Naive B cell (primary cell): ENCODE measurements around the gene KIF21B. TPM values are rescaled to one million over a fixed set of nuclear protein-coding genes. Genes with fewer than 3 reads are reported as not detected.
A peak's percentile ranks its signal among the peaks of the same experiment; 100 is the strongest.

Experiments used
- ATAC-seq, 2 donors: fragments of 150-1000 bp; cut with Tn5 transposase; 2 replicates each; pipeline ENCODE4 v1.10.0; 2021; ENCODE audit warnings: low read depth in 2 of 2, mild to moderate bottlenecking in 2 of 2, moderate library complexity in 2 of 2
- DNase-seq: peaks from one replicate; pipeline ENCODE4 v3.0.0; 2022
- H3K27ac Mint-ChIP-seq, 6 donors: one replicate each; pipeline ENCODE4 v1.8.0; 2020 to 2022; ENCODE audit warnings: mild to moderate bottlenecking in 6 of 6, mixed read lengths in 6 of 6, moderate library complexity in 5 of 6, inconsistent platforms in 2 of 6
- H3K27me3 Mint-ChIP-seq, 3 donors: one replicate each; pipeline ENCODE4 v1.8.0; 2021 to 2022; ENCODE audit warnings: mixed read lengths in 3 of 3, mild to moderate bottlenecking in 1 of 3
- H3K36me3 Mint-ChIP-seq, 2 donors: one replicate each; pipeline ENCODE4 v1.8.0; 2020 to 2022; ENCODE audit warnings: mixed read lengths in 2 of 2, inconsistent platforms in 1 of 2, mild to moderate bottlenecking in 1 of 2
- H3K4me1 Mint-ChIP-seq, 3 donors: one replicate each; pipeline ENCODE4 v1.8.0; 2020 to 2022; ENCODE audit warnings: mixed read lengths in 3 of 3, inconsistent platforms in 1 of 3, mild to moderate bottlenecking in 1 of 3, moderate library complexity in 1 of 3
- H3K4me3 Mint-ChIP-seq, 8 donors: one replicate each; pipeline ENCODE4 v1.8.0; 2020 to 2022; ENCODE audit warnings: mild to moderate bottlenecking in 8 of 8, mixed read lengths in 8 of 8, moderate library complexity in 8 of 8, inconsistent platforms in 2 of 8
- H3K9me3 Mint-ChIP-seq, 7 donors: one replicate each; pipeline ENCODE4 v1.8.0; 2020 to 2022; ENCODE audit warnings: mixed read lengths in 7 of 7, mild to moderate bottlenecking in 5 of 7, inconsistent platforms in 2 of 7, moderate library complexity in 1 of 7
- polyA plus RNA-seq, 6 donors: library from polyadenylated mRNA; unstranded; fragments of 300-500 nt; fragmentation: Illumina TruSeq; gene quantifications; one replicate each; pipeline ENCODE4 v1.2.3, GENCODE V29; 2021; ENCODE audit warnings: low read depth in 6 of 6

KIF21B gene
- polyA plus RNA-seq, 6 donors from 2014 or later, result 1.6 to 6.7 (median 2.5) TPM

DNA sequence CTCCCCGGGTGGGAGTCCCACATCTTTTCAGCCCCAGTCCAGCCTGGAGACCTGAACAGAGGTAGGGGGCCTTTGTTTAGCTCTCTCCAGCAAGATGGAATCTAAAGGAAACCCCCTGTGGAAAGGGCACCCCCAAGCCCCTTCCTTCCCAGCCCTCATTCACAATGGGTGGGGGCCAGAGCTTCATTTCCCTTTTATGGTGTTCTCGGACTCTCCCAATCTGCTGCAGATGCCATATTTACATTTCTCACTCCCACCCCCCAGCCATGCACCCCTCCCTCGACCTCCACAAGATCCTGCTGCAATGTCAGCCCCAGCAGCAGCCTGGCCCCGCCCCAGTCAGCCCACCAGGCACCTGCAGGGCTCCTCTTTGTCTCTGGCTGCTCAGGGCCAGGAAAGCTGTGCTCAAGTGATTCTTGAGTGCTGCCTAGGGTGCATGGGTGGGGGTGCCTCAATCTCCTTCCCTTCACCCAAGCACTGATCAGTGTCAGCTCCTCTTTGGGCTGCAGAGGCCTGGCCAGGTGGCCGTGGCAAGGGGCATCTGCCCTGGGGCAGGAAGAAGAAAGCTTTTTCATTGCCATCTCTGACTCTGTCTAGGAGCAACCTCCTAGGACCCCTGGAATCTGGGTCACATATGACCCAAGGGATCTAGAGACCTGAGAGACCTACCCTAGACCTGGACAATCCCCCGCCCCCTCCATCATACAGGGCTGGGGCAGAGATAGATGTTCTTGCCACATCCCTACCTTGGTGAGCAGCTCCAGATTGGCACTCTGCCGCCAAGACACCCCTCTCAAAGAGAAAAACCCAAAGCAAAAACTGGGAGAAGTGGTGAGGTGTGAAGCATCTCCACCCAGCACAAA lies 1.7 kb downstream of the KIF21B start:
- no peaks in the 10 kb centered on the region for H3K9me3 Mint-ChIP-seq
- no peaks in the 10 kb centered on the region for H3K36me3 Mint-ChIP-seq
- no peaks in the 10 kb centered on the region for H3K27me3 Mint-ChIP-seq
- ATAC-seq, result no peak
- no peak for DNase-seq
- H3K4me3 Mint-ChIP-seq, result peak overlapping the region; percentile 88 to 94 (median 92)
- peak overlapping the region; percentile 66 to 98 (median 96) for H3K27ac Mint-ChIP-seq
- peaks cover 70 to 91% (median 78%) of the 10 kb centered on the region in 3 donors for H3K4me1 Mint-ChIP-seq

DNA sequence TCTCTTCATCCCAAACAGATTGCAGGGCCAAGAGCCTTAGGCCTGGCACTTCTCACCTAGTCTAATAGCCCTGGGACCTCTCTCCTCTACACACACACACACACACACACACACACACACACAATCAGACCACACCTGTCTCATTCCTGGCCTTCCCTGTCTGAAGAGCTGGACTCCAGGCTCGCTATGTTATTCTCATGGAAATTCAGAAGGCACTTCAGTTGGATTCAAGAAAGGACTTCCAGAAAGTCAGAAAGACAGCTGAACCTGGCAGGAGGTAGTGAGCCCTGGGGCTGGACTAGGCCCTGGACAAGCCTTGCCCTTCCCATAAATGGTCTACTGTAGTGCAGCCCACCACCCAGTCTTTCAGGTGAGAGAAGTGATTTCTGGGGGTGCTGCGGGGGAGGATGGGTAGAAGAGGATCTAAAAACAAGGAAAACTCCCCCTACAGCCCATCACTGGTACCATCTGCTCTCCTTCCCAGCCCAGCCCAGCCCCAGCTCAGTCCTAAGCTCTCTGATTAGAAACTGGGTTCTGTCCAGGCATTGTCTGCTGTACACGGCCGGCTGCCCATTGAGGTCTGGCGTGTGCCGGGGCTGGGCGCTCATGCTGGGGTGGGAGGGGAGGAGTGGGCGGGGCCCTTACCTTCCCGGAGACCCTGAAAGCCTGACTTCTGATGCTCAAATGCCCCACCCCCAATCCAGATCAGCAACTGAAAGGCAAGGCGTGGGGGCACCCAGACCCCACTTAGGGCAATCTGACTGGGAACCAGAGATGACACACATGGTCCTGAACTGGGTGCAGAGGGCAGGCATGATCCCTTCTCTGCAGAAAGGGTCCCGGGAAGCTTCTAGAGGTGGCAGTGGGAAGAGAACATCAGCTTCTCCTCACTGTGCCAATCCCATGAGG lies 2.5 kb downstream of the KIF21B start:
- no peaks in the 10 kb centered on the region for H3K27me3 Mint-ChIP-seq
- H3K9me3 Mint-ChIP-seq, result no peaks in the 10 kb centered on the region
- H3K4me3 Mint-ChIP-seq, result peak overlapping the region; percentile 84 to 94 (median 92)
- no peaks in the 10 kb centered on the region for H3K36me3 Mint-ChIP-seq
- ATAC-seq, result no peak
- H3K4me1 Mint-ChIP-seq, result peaks cover 65 to 91% (median 77%) of the 10 kb centered on the region in 3 donors
- H3K27ac Mint-ChIP-seq, result peak overlapping the region; percentile 95 to 98 (median 97)
- DNase-seq, result no peak

DNA sequence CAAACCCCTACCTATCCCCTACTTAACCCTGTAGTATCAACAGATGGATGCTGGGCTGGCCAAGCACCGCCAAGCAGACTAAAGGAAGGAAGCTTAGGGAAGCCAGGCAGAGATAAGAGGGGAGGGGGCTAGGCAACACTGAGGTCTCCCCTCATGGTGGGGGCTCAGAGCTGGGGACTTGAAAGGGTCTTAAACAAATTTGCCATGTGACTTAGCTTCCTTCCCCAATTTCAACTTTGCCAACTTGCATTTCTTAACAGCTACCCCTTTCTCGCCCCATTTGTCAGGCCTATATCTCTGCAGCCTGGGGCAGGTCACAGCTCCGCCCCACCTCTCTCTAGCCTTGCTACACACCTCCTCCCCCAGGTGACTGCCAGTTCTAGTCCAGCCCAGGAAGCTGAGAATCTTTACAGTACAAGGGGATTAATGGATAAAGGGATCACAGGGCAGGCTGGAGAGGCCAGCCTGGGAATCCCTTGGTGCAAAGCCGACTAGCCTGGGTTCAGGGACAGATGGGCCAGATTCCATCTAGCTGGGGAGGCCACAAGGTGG lies 3.4 kb downstream of the KIF21B start:
- H3K4me1 Mint-ChIP-seq, result peaks cover 67 to 91% (median 78%) of the 10 kb centered on the region in 3 donors

DNA sequence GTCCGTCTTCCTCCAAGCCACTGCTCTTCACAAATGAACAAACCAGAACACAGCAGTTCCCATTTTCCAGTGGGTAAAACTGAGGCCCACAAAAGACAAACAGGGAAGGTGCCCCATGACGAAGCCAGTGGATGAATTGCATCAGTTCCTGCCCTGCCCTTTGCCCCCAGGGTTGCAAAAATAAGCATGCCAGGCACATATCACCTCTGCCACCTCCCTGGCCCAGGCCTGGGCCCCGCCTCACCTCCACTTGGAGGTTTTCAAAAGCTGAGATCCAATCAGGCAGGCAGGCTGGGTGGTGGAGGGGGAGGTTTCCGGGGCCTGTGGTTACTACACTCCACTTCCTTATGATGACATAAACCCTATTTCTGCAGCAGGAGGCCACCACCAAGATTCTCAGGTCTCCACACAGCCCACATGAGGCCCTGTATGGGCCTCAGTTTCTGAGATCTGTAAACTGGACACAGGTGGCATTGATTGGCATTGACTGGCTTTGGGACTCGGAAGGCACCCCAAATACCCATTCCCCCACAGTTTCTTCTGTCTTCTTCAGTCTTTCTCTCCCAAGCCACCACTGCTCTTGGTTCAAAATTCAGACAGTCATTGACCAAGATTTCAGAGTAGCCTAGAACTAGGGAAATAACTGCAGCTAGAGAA lies 4.1 kb downstream of the KIF21B start:
- DNase-seq, result peak; percentile 88
- Mint-ChIP-seq H3K27ac (peak overlapping the region; percentile 94 to 98 (median 97)), H3K36me3 (no peaks in the 10 kb centered on the region), H3K4me3 (peak overlapping the region; percentile 80 to 94 (median 90)), H3K4me1 (peaks cover 72 to 87% (median 82%) of the 10 kb centered on the region in 3 donors), H3K27me3 (no peaks in the 10 kb centered on the region), H3K9me3 (no peaks in the 10 kb centered on the region)
- ATAC-seq, result peak; percentile 71 to 73

More for the DNA sequence above, 3.4 kb downstream of the KIF21B start:
- no peaks in the 10 kb centered on the region for H3K9me3 Mint-ChIP-seq
- H3K36me3 Mint-ChIP-seq, result no peaks in the 10 kb centered on the region
- DNase-seq (peak; percentile 39), ATAC-seq (peak; percentile 6 to 16)
- H3K4me3 Mint-ChIP-seq, result peak overlapping the region; percentile 77 to 94 (median 90)
- no peaks in the 10 kb centered on the region for H3K27me3 Mint-ChIP-seq
- peak overlapping the region; percentile 94 to 98 (median 97) for H3K27ac Mint-ChIP-seq

DNA sequence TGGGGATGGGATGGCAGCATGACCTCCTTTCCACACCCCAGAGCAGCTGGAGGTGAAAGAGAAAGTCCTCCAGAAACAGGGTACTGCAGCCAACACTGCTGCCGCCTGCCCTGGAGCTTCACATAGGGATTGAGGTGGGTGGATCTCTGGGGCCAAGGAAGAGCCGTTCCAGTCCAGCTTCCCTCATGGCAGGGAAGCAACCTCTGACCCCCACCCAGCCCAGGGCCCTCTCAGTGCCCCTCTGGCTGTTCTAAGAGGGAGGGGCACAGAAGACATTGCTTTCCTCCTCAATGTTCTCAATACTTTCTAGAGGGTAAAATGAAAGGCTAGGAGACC lies 5.7 kb downstream of the KIF21B start:
- peaks cover 79 to 88% (median 87%) of the 10 kb centered on the region in 3 donors for H3K4me1 Mint-ChIP-seq
- H3K27me3 Mint-ChIP-seq, result no peaks in the 10 kb centered on the region
- ATAC-seq (no peak), DNase-seq (no peak)
- peak overlapping the region in 5 of 6 donors; percentile 39 to 95 (median 71) for H3K27ac Mint-ChIP-seq
- peak overlapping the region in 5 of 8 donors; percentile 15 to 67 (median 49) for H3K4me3 Mint-ChIP-seq
- no peaks in the 10 kb centered on the region for H3K9me3 Mint-ChIP-seq
- no peaks in the 10 kb centered on the region for H3K36me3 Mint-ChIP-seq

- H3K27ac Mint-ChIP-seq, result peak overlapping the region in 5 of 6 donors; percentile 50 to 95 (median 71)
- H3K9me3 Mint-ChIP-seq, result no peaks in the 10 kb centered on the region
- H3K27me3 Mint-ChIP-seq, result no peaks in the 10 kb centered on the region
- no peaks in the 10 kb centered on the region for H3K36me3 Mint-ChIP-seq
- peaks cover 76 to 88% (median 85%) of the 10 kb centered on the region in 3 donors for H3K4me1 Mint-ChIP-seq
- H3K4me3 Mint-ChIP-seq, result peak overlapping the region in 6 of 8 donors; percentile 6 to 67 (median 44)
- DNase-seq (peak; percentile 49), ATAC-seq (peak; percentile 53 to 54)
Observed at GRCh38 chr1:201016943-201017827, 6.3 kb downstream of the KIF21B start.

- Mint-ChIP-seq H3K4me1 (peaks cover 78 to 88% (median 84%) of the 10 kb centered on the region in 3 donors), H3K9me3 (no peaks in the 10 kb centered on the region), H3K36me3 (no peaks in the 10 kb centered on the region), H3K4me3 (peak overlapping the region in 2 of 8 donors; percentile 12 to 19), H3K27ac (peak overlapping the region in 2 of 6 donors; percentile 34 to 47), H3K27me3 (no peaks in the 10 kb centered on the region)
- ATAC-seq (no peak), DNase-seq (no peak)
Observed at GRCh38 chr1:201016211-201016651, 7.3 kb downstream of the KIF21B start.

- no peak for DNase-seq
Observed at GRCh38 chr1:201015551-201016091, 7.9 kb downstream of the KIF21B start.

GRCh38 chr1:201014816-201015200 lies 8.7 kb downstream of the KIF21B start:
- Mint-ChIP-seq H3K36me3 (no peaks in the 10 kb centered on the region), H3K4me3 (peak overlapping the region in 1 of 8 donors; percentile 25), H3K9me3 (no peaks in the 10 kb centered on the region), H3K4me1 (peaks cover 66 to 81% (median 72%) of the 10 kb centered on the region in 3 donors), H3K27me3 (no peaks in the 10 kb centered on the region), H3K27ac (no peak overlapping the region)
- no peak for ATAC-seq
- no peak for DNase-seq

More at GRCh38 chr1:201015551-201016091, 7.9 kb downstream of the KIF21B start:
- no peak for ATAC-seq
- H3K9me3 Mint-ChIP-seq, result no peaks in the 10 kb centered on the region
- H3K4me3 Mint-ChIP-seq, result peak overlapping the region in 1 of 8 donors; percentile 5
- H3K27ac Mint-ChIP-seq, result peak overlapping the region in 3 of 6 donors; percentile 15 to 47 (median 34)
- no peaks in the 10 kb centered on the region for H3K27me3 Mint-ChIP-seq
- no peaks in the 10 kb centered on the region for H3K36me3 Mint-ChIP-seq
- H3K4me1 Mint-ChIP-seq, result peaks cover 75 to 84% (median 80%) of the 10 kb centered on the region in 3 donors

GRCh38 chr1:201013991-201014815 lies 9.3 kb downstream of the KIF21B start:
- Mint-ChIP-seq H3K9me3 (no peaks in the 10 kb centered on the region), H3K36me3 (no peaks in the 10 kb centered on the region), H3K4me1 (peaks cover 60 to 81% (median 71%) of the 10 kb centered on the region in 3 donors), H3K27ac (peak overlapping the region in 2 of 6 donors; percentile 54 to 64), H3K27me3 (no peaks in the 10 kb centered on the region), H3K4me3 (no peak overlapping the region)
- no peak for DNase-seq
- ATAC-seq, result no peak

GRCh38 chr1:201013031-201013485 lies 10.5 kb downstream of the KIF21B start:
- Mint-ChIP-seq H3K27ac (peak overlapping the region in 3 of 6 donors; percentile 44 to 86 (median 76)), H3K4me3 (no peak overlapping the region), H3K4me1 (peaks cover 54 to 79% (median 63%) of the 10 kb centered on the region in 3 donors), H3K9me3 (no peaks in the 10 kb centered on the region), H3K27me3 (no peaks in the 10 kb centered on the region), H3K36me3 (no peaks in the 10 kb centered on the region)
- ATAC-seq (no peak), DNase-seq (no peak)
